Panc1 (cell line): Measurements from ENCODE around the gene KCNMA1. TPM values are rescaled to one million over a fixed set of nuclear protein-coding genes. Genes with fewer than 3 reads are reported as not detected.

Experiments used
- ATAC-seq: fragments of 200-7000 bp; cut with Tn5 transposase; 2 replicates; pipeline ENCODE4 v1.9.1; 2020; ENCODE audit warnings: mild to moderate bottlenecking, moderate library complexity
- BruUV-seq: library from RNA; stranded (reverse); fragments of 400-500 nt; replicated peaks from 2 replicates; lab custom pipeline; 2021; lab: Mats Ljungman, UMichigan
- CTCF ChIA-PET: fragments of 300-600 bp; sonication (Branson Sonifier 250); formaldehyde crosslinking; loops from one replicate; lab custom pipeline; 2022; ENCODE audit warnings: antibody characterized with exemption; lab: Charles Lee
- POLR2A ChIA-PET: fragments of 300-600 bp; sonication (Branson Sonifier 250); formaldehyde crosslinking; loops from one replicate; lab custom pipeline; 2022; ENCODE audit warnings: antibody characterized with exemption; lab: Charles Lee
- DNase-seq: peaks from one replicate; pipeline ENCODE4 v3.0.0-alpha.2; 2010; ENCODE audit warnings: low read depth, low spot score
- H3K27ac ChIP-seq: 2 replicates; pipeline ENCODE4 v1.5.1; 2011; ENCODE audit warnings: mild to moderate bottlenecking, low read length, inconsistent platforms
- H3K27me3 ChIP-seq: fragments of 200-500 bp; sonication (Bioruptor generic); 2 replicates; pipeline ENCODE4 v1.6.0; 2014; ENCODE audit warnings: low read length, inconsistent platforms; ENCODE audit not compliant: control insufficient read depth, insufficient read depth
- H3K36me3 ChIP-seq: fragments of 200-500 bp; sonication (Bioruptor generic); 2 replicates; pipeline ENCODE4 v1.5.1; 2014; ENCODE audit warnings: inconsistent platforms, mild to moderate bottlenecking, low read length, moderate library complexity; ENCODE audit not compliant: control insufficient read depth, insufficient read depth
- H3K4me1 ChIP-seq: 2 replicates; pipeline ENCODE4 v1.5.1; 2011; ENCODE audit warnings: inconsistent platforms, mild to moderate bottlenecking, low read length, moderate library complexity; ENCODE audit not compliant: control insufficient read depth, insufficient read depth
- H3K4me3 ChIP-seq, 2 experiments: 2 replicates each; pipeline ENCODE4 v1.5.1; 2011 to 2012; ENCODE audit warnings: low read depth in 2 of 2, low read length in 2 of 2, mild to moderate bottlenecking in 2 of 2, inconsistent platforms in 1 of 2, moderate library complexity in 1 of 2
- H3K9me3 ChIP-seq: fragments of 200-500 bp; sonication (Bioruptor generic); 2 replicates; pipeline ENCODE4 v1.5.1; 2014; ENCODE audit warnings: low read depth, mild to moderate bottlenecking, inconsistent platforms, low read length, moderate library complexity; ENCODE audit not compliant: control insufficient read depth, insufficient read depth
- CTCF ChIP-seq: fragments of 450-650 bp; IDR thresholded peaks from 2 replicates; pipeline ENCODE4 v1.5.1; 2017; ENCODE audit warnings: mild to moderate bottlenecking
- POLR2AphosphoS5 ChIP-seq: IDR thresholded peaks from 2 replicates; pipeline ENCODE4 v1.6.1; 2012; ENCODE audit warnings: mild to moderate bottlenecking, low read depth, low read length, moderate library complexity
- REST ChIP-seq, 2 experiments: IDR thresholded peaks; 2 replicates each; pipeline ENCODE4 v1.6.1; 2011 to 2012; ENCODE audit warnings: low read depth in 2 of 2, control low read depth in 1 of 2, low read length in 1 of 2, mild to moderate bottlenecking in 1 of 2, moderate library complexity in 1 of 2; ENCODE audit not compliant: insufficient read depth in 1 of 2
- SIN3A ChIP-seq: IDR thresholded peaks from 2 replicates; pipeline ENCODE4 v1.6.1; 2012; ENCODE audit warnings: low read depth, mild to moderate bottlenecking, low read length, moderate library complexity, borderline replicate concordance; ENCODE audit not compliant: insufficient read depth
- TCF7L2 ChIP-seq: IDR thresholded peaks from 2 replicates; pipeline ENCODE4 v1.6.1; 2011; ENCODE audit warnings: mild to moderate bottlenecking, low read depth, low read length, inconsistent platforms
- in situ Hi-C: cut with HindIII; loops from 2 replicates; pipeline ENCODE4 v1.10.0; 2016; ENCODE audit warnings: low sequenced_read_pairs, low pct_unique_long_range_greater_than_20kb
- intact Hi-C: fragments of 100-400 bp; cut with micrococcal nuclease; formaldehyde crosslinking; loops from one replicate; pipeline ENCODE4 v1.10.0; 2022; ENCODE audit not compliant: unreplicated experiment
- total RNA-seq: library from RNA; stranded (reverse); gene quantifications from one replicate; pipeline ENCODE4 v1.2.1, GENCODE V29; 2021; ENCODE audit not compliant: unreplicated experiment

The KCNMA1 gene
- total RNA-seq, 1 experiment from 2014 or later = 91.9 TPM

- POLR2A ChIA-PET = no interaction called here
- intact Hi-C loops = no loop called here
Observed at GRCh38 chr10:77226020-77226419, 411.6 kb downstream of the KCNMA1 start.

More at GRCh38 chr10:77226020-77226419, 411.6 kb downstream of the KCNMA1 start:
- Histone ChIP-seq H3K9me3 (no peaks in the 10 kb centered on the region), H3K4me1 (0 out of 2 replicates have a peak, but pooled peaks cover 2% of the 10 kb centered on the region), H3K27me3 (no peaks in the 10 kb centered on the region), H3K4me3 (no peak overlapping the region), H3K27ac (no peak overlapping the region), H3K36me3 (no peaks in the 10 kb centered on the region)
- ATAC-seq = no peak
- no TSS peak for BruUV-seq
- CTCF ChIA-PET = no interaction called here
- TF ChIP-seq REST (IDR thresholded peaks at IDR 0.05; ENCODE audit: insufficient read depth in 1 of 2, low read depth in 2 of 2, low read length in 1 of 2) (no peak), TCF7L2 (no peak), POLR2AphosphoS5 (no peak), SIN3A (no peak), CTCF (no peak)
- DNase-seq = no peak
- in situ Hi-C loops = no loop called here
